ENCODE data around the gene FBXO10.
A peak's percentile ranks its signal among the peaks of the same experiment; 100 is the strongest.
"Not testable (repeated sequence)": the region's sequence is repeated elsewhere in the genome, so short reads cannot be mapped to it uniquely, and the experiment has no call there.

The FBXO10 gene

DNA sequence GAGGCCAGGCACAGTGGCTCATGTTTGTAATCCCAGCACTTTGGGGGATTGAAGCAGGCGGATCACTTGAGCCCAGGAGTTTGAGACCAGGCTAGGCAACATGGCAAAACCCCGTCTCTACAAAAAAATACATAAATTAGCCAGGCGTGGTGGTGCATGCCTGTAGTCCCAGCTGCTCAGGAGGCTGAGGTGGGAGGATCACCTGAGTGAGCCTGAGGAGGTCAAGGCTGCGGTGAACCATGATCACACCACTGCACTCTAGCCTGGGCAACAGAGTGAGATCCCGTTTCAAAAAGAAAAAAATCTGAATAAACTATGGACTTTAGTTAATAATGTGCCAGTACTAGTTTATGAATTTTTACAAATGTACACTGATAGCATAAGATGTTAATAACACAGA is 66.1 kb downstream of the FBXO10 start:
- not testable (repeated sequence) for DNase-seq

DNA sequence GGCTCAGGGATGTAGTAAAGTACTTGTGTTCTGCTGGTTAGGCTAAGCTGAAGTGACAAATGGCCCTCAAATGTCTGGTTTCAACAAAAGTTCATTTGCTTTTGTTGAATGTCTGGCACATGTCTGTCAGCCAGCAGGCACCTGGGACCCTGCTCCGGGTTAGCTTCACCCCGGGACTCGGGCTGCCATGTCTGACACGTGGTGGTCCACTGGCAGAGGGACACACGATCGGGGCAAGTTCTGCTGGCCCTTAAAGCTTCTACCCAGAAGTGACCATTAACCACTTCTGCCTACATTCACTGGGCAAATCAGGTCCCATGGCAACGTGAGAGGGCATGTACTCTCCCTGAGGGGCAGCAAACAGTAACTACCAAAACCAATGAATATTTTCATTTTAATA is 66.6 kb downstream of the FBXO10 start:
- no peak for DNase-seq

DNA sequence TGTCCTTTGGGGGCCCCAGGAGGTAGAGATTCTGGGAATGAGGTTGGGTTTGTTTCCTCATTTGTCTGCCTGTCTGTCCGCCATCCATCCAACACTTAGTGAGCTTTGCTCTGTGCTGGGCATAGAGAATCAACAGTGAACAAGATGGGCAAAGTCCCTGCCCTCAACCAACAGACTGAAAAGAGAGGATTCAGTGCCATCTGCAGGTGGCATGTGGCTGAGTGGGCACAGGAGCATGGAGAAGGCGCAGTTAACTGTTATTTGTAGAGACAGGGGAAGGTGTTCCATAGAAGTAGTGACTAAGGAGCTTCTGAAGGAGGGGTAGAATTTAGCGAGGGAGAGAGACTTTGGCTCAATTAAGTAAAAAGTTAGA is 67.4 kb downstream of the FBXO10 start:
- DNase-seq = no peak

DNA sequence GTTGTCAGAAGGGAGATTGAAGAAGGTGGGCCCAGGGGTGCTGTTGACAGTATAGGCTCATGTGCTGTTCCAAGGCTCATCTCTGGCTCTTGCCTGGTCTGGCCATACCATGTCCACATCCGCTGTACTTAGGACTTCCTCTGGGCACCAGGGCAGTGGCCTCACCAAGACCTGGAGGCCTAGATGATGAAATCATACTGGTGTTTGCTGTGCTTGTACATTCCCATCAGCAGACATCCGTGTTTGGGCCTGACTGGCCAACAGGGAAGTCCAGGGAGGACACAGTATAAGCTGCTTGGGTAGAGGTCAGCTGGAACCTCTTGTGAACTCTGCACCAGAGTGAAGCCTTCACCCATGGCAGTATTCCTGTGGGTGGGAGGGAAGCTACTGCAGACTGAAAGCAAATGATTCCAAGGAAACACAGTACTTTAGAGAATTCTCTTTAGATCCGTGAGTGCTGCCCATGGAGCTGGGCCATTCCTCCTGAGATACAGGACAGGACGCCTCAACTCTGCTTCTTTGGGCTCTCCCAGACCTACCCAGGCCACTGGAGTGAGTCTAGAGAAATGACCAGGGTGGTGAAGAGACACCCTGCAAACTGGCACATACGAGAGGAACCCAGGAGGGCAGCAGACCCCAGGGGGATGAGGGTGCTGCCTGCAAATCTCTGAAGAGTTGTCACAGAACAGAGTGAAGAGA is 67.9 kb downstream of the FBXO10 start:
- DNase-seq = no peak

DNA sequence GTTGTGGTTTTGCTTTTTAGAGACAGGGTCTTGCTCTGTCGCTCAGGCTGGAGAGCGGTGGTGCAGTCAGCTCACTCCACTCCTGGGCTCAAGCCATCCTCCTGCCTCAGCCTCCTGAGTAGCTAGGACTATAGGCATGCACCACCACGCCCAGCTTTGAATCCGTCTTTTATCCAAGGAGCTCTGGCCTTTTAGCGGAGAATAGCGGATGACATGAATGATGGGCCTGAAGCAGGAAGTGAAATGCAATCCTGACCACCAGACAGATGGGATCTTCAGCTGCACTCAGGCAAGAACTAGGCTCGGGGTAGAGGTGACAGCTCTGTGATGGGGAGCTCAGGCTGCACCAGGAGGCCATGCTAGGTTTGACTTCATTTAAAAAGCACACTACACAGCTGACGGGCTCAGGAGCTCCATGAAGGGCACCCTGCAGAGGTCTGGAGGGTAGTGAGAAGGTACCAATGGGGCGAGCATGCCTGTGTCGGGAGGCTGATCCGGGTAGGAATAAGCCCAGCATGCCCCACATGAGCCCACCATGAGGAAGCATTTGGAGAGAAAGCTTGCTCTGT is 68.5 kb downstream of the FBXO10 start:
- no peak for DNase-seq

DNA sequence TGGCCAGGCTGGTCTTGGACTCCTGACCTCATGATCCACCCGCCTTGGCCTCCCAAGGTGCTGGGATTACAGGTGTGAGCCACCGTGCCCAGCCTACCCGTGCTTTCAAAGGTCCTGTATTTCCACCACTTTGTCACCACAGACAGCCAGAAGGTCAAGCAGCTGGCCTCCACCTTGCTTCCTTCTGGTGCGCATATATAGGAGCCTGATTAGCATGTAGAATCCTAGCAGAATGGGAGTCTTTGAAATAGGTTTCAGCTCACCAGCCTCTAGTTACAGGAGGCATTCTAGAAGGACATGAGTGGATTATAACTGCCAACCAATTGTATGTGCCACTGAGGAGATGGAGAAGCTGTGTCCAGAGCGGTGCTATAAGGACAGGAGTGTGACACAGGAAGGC is 71.6 kb downstream of the FBXO10 start:
- no peak for DNase-seq

DNA sequence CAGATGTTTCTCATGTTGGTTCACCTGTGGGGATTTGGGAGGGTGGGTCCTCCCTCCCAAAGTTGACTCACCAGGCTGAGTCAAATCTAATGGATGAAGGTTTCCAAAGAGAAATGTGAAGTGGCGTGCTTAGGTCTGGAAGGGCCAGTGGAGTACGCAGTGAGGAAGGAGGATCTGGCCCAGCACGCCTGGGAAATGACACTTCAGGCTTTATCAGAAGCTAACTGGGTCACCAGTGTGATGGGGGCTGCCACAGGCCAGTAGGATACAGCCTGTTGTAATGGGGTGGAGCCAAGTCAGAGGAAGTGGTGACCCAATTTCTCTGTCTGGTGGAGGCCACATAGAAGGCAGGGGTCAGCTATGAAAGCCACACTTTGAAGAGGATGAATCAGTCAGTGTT is 72.4 kb downstream of the FBXO10 start:
- no peak for DNase-seq

DNA sequence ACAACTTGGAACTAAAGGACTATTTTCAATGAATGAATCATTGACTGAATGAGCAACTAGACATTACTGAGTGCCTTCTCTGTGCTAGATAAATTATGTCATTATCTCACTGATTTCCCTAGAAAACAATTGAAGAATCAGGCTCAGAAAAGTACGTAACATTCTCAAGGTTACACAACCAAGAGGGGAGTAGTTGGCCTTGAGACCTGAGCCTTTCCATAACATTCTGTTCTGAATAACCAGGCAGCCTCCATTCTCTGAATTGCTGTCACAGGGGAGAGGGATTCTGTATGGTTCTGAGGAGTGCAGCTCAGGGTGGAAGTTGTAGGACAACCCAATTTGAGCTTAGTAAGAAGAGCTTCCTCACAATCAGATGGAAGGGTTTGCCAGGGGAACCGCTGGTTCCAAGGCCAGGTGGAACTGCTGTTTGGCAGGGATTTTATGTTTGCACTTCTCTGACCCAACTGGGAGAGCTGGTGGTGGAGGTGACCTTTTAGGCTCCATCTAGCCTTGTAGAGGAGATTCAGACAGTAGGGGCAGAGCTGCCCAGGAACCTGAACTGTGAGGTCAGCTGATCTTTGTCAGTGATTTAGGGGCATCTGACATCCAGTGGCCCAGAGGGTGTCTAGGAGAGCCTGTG is 74.1 kb downstream of the FBXO10 start:
- no peak for DNase-seq

DNA sequence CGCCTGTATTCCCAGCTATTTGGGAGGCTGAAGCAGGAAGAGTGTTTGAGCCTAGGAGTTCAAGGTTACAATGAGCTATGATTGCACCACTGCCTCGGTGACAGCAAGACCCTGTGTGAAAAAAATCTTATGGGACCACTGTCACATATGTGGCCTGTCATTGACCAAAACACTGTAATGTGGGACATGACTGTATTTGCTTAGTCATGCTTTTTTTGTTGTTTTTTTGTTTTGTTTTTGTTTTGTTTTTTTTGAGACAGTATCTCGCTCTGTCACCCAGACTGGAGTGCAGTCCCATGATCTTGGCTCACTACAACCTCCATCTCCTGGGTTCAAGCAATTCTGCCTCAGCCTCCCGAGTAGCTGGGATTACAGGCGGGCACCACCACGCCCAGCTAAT is 76.9 kb downstream of the FBXO10 start:
- DNase-seq = no peak

DNA sequence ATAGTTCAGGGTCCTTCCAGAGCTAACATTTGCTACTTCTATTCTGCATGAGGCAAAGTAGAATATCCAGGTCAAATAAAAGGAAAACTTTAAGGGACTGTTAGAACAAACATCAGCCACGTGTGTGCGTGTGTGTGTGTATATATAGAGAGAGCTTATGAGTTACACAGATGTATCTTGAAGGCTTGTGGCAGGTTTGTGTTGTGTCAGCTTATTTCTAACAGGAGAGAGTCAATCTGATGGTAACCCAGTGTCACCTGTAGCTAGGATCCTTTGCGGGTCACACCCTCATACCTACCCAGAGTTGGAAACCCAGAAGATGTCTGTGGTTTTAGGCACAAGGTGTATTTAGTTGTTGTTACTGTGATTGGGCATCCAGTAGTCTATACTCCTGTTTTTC is 77.7 kb downstream of the FBXO10 start:
- no peak for DNase-seq

DNA sequence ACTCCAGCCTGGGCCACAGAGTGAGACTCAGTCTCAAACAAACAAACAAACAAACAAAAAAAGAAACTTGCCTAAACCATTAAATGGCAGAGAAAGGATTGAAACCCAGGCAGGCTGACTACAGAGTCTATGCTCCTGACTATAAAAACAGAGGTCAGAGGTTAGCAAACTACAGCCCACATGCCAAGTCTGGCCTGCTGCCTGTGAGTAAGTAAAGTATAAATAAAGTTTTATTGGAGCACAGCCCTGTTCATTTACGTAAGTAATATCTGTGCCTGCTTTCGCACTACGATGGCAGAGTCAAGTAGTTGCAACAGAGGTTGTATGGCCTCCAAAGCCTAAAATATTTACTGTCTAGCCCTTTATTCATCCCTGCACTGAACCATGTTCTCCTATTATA is 78.9 kb downstream of the FBXO10 start:
- DNase-seq = no peak

DNA sequence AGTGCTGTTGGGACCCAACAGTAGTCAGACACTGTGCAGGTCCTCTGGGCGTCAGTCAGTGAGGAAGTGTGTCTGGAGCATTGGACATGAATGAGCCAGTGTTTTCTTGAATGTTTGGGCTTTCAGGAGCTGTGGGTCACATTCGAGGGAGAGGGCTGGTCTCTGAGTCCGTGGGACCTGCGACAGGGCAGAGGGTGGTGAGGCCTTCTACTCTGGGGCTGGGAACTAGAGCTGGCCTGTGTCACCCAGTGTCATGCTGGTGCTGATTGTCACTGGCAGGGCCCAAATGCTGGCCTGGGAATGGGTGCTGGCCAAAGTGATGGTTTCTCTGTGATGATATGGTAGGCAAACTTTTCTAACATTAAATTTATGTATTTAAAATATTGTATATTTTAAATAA is 80.2 kb downstream of the FBXO10 start:
- no peak for DNase-seq

DNA sequence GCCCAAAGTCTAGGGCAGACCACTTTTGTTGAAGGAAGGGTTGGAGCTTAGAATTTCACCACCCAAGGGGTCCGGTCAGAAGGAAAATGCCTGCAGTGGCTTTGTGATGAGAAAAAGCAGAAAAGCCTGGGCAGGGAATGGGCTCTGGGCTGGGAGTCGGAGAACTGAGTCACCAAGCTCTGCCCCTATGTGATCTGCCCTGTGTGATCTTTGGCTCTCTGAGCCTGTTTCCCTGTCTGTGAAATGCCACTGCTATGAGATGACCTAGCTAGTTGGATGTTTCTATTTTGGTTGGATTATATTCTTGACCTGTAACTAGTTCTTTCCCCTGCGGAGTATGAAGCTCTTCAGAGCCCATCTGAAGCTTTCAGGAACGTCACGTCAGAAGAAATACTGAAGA is 80.6 kb downstream of the FBXO10 start:
- no peak for DNase-seq

DNA sequence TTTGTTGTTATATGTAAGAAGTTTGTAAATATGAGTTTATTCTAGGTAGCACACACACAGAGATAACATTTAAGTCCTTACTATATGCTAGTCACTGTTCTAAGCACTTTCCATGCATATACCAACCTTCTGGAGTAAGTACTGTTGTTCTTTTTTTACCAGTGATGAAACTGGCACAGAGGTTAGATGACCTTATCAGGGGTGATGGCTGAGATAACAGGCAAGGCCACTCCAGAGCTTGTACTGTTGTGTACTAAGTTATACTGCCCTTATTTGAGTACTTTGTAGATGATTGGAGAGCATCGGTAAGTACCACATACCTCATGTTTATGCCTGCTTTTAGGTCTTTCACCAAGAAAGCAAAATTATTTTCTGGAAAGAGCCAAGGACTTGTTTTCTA is 84.2 kb downstream of the FBXO10 start:
- no peak for DNase-seq

DNA sequence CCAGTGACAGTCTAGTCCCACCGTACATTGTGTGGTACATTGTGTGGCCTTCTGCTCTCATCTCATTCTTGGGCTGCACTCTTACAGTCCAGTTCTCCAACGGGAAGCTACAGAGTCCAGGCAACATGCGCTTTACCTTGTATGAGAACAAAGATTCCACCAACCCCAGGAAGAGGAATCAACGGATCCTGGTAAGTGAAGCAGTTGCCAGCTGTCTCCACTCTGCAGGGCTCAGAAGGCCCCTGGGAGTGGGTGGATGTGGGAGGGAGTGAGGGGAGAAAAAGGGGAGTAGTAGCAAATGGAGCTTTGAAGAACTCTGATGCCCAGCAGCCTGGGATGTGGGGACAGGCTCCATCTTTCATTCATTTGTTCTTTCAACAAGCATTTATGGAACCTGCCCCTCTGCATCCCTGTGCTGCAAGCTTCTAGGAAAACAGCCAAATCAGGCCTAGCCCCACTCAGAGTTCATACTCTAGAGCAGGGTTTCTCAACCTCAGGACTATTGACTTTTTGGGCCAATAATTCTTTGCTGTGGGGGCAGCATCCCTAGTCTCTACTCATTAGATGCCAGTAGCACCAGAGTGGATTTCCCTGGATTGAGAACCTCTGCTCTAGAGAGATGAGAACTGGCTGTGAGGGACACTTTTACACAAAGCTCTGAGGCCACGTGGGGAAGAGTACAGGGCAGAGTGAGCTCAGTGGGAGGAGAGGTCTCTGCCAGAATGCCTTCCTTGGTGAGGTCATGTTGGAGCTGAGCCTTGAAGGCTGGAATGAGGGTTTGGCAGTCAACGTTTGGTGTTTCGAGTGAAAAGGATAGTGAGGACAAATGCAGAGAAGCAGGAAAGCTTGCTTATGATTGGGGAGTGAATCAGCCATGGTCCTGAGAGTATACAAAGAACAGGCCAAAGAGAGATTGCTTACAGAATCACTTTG is 89.3 kb downstream of the FBXO10 start:
- DNase-seq = peak; percentile 11

DNA sequence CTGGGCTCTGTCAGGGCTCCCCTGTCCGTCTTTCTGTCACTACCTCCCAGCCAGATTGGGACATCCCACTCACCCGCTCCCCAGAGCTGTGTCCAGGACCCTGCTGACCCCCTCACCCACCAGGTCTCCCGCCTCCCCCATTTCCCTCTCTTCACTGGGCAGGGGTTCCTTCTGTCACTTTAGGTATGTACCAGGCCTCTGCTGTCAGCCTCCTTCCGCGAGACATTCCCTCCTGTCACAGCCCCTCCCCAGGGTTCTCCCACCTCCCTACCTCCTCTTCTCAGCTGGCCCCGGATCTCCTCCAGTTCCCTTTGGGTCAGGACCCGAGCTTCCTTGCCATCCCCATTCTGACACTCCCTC is 89.9 kb downstream of the FBXO10 start:
- no peak for DNase-seq

DNA sequence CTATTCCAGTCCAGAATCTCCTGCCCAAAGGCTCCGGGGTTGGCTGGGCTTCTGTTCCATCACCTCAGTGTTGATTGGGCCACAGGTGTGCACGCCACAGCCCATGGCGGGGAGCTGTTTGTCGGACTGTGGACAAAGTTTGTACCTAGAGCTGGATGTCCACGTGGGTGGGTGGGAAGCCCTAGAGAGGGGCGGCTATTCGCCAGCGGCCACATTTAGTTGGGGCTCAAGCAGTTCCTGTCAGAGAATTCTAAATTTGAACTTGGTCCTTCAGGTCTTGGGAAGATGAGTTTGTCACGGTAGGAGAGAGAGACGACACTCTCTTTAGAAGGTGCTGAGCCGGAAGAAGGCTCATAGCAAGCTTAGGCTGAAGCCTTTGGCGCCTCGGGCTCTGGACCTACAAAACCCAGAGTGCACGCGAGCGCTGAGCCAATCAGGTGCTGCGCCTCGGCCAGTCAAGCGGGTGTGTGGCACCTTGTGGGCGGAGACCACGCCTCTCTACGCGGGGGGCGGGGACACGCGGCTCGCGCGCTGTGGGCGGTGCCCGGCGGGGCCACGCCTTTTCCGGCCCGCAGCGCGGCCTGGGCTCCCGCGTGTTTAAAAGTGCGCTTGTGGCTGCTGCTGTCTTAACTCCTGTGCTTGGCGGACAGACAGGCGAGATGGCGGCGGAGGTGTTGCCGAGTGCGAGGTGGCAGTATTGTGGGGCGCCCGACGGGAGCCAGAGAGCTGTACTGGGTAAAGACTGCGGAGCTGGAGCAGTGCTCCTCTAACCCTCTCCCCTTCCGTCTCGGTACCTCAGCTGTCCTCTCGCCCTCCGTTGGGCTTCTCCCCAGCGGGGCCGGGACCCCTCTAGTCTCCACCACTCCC is 90.6 kb downstream of the FBXO10 start, which contains the start of gene POLR1E:
Gene POLR1E (plus strand): TSS at position 560 of the 867 bp plus-strand sequence. CDS start 100 bp downstream, at position 660.
- peak; percentile 96 for DNase-seq

DNA sequence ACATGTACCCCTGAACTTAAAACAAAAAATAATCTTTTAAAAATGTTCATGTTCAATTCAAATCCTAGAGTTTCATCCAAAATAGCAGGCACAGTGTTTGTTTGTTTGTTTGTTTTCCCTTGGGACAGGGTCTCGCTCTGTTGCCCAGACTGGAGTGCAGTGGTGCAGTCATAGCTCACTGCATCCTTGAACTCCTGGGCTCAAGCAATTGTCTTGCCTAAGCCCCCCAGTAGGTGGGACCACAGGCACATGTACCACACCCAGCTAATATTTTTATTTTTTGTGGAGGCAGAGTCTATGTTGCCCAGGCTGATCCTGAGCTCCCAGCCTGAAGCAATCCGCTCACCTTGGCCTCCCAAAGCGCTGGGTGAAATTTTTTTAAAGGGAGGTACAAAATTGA is 95.4 kb downstream of the FBXO10 start:
- no peak for DNase-seq

DNA sequence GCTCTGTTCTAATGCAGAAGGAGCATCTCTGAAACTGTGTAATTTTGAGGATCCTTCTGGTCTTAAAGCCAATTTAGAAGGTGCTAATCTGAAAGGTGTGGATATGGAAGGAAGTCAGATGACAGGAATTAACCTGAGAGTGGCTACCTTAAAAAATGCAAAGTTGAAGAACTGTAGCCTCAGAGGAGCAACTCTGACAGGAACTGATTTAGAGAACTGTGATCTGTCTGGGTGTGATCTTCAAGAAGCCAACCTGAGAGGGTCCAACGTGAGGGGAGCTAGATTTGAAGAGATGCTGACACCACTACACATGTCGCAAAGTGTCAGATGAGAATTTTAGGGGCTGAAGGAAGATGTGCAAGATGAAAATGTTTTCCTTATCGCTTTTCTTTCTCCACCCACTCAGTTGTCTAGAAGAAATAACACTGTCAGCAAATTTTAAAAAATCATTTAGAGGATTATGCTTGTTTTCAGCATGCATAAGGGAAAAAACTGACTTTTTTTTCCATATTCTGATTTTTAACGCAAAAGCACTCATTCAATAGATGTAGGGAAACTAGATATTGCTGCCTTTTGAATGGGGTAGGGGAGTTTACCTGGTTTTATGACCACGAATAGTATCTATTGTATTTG is 98.1 kb downstream of the FBXO10 start:
- not testable (repeated sequence) for DNase-seq

DNA sequence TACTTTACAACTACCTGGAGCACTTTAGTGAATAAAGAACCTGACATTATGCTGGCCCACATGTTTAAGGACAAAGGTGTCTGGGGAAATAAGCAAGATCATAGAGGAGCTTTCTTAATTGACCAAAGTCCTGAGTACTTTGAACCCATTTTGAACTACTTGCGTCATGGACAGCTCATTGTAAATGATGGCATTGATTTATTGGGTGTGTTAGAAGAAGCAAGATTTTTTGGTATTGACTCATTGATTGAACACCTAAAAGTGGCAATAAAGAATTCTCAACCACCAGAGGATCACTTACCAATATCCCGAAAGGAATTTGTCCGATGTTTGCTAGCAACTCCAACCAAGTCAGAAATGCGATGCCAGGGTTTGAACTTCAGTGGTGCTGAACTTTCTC is 98.7 kb downstream of the FBXO10 start:
- DNase-seq = not testable (repeated sequence)

DNA sequence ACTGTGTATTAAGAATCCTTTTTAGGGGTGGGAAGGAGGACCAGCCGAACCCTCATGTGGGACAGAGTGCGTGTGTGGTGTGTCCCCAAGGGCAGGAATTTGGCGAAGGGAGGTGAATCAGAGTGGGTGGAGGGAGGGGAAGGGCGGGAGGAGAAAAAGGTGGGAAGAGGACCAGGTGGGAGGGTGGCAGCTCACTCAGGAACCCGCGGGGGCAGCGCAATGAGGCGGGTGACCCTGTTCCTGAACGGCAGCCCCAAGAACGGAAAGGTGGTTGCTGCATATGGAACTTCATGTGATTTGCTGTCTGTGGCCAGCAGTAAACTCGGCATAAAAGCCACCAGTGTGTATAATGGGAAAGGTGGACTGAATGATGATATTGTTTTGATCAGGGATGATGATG is 99.2 kb downstream of the FBXO10 start:
- DNase-seq = no peak

DNA sequence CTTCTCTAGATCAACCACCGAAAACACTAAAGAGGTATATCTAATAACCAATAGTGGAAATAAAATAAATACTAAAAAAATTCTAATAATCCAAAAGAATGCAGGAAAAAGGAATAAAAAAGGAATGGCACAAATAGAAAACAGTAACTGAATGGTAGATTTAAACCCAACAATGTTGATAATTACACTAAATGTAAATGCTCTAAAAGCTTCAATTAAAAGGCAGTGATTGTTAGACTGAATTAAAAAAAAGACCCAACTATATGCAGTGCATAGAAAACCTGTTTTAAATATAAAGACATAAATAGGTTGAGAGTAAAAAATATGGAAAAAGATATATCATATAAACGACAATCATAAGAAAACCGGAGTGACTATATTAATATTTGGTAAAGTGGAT is 101.7 kb downstream of the FBXO10 start:
- no peak for DNase-seq
